ENCODE data around the gene CFAP141. TPM values are rescaled to one million over a fixed set of nuclear protein-coding genes. Genes with fewer than 3 reads are reported as not detected.

Gene CFAP141
- polyA plus RNA-seq, 2 of the 4 experiments (the other 2 are of a cell fraction) = not detected

DNA sequence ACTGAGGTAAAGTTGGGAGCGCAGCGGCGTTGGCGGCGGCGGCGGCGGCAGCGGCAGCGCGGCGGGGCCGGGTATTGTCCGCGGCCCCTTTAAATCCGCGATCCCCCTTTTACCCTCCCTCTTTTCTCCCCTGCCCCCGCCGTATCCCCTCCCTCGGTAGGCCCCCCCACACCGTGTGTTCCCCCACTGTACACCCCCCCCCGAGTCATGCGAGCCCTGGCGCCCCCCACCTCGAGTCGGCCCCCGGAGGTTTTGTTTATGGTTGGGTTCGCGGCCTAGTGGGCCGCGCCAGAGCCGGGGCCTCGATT lies 14.8 kb upstream of the CFAP141 start (continued):
- TF ChIP-seq, protein P1, sequence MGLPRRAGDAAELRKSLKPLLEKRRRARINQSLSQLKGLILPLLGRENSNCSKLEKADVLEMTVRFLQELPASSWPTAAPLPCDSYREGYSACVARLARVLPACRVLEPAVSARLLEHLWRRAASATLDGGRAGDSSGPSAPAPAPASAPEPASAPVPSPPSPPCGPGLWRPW (IDR thresholded peaks at IDR 0.05) = no peak
- TF ChIP-seq HOXB13 (CRISPR knock-in tag; IDR thresholded peaks at IDR 0.05; ENCODE audit: low read depth) (no peak), RNF2 (IDR thresholded peaks at IDR 0.05; ENCODE audit: borderline replicate concordance, low read depth) (no peak), SREBF2 (IDR thresholded peaks at IDR 0.05) (no peak), JUN (IDR thresholded peaks at IDR 0.05) (peak in 1 of 2 experiments; percentile 56; a peak in 3 of 5 replicates), HEYL (CRISPR knock-in tag; IDR thresholded peaks at IDR 0.05) (no peak), MYC (IDR thresholded peaks at IDR 0.05; ENCODE audit: borderline replicate concordance, low read length) (no peak; the same call in 1 of the 2 replicates), HOXB5 (CRISPR knock-in tag; IDR thresholded peaks at IDR 0.05) (no peak), EP300 (IDR thresholded peaks at IDR 0.05) (no peak), HDAC2 (IDR thresholded peaks at IDR 0.05) (no peak), NFE2L2 (conservative IDR thresholded peaks at IDR 0.05; ENCODE audit: low read length) (no peak), SMC3 (IDR thresholded peaks at IDR 0.05) (no peak), CBX2 (IDR thresholded peaks at IDR 0.05; ENCODE audit: borderline replicate concordance, low read depth) (no peak)
- TF ChIP-seq, protein P2, sequence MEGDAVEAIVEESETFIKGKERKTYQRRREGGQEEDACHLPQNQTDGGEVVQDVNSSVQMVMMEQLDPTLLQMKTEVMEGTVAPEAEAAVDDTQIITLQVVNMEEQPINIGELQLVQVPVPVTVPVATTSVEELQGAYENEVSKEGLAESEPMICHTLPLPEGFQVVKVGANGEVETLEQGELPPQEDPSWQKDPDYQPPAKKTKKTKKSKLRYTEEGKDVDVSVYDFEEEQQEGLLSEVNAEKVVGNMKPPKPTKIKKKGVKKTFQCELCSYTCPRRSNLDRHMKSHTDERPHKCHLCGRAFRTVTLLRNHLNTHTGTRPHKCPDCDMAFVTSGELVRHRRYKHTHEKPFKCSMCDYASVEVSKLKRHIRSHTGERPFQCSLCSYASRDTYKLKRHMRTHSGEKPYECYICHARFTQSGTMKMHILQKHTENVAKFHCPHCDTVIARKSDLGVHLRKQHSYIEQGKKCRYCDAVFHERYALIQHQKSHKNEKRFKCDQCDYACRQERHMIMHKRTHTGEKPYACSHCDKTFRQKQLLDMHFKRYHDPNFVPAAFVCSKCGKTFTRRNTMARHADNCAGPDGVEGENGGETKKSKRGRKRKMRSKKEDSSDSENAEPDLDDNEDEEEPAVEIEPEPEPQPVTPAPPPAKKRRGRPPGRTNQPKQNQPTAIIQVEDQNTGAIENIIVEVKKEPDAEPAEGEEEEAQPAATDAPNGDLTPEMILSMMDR (IDR thresholded peaks at IDR 0.05) = no peak
- TF ChIP-seq, protein P3, sequence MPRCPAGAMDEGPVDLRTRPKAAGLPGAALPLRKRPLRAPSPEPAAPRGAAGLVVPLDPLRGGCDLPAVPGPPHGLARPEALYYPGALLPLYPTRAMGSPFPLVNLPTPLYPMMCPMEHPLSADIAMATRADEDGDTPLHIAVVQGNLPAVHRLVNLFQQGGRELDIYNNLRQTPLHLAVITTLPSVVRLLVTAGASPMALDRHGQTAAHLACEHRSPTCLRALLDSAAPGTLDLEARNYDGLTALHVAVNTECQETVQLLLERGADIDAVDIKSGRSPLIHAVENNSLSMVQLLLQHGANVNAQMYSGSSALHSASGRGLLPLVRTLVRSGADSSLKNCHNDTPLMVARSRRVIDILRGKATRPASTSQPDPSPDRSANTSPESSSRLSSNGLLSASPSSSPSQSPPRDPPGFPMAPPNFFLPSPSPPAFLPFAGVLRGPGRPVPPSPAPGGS (IDR thresholded peaks at IDR 0.05) = 0 out of 3 replicates have a peak, but pooled peaks have one; percentile 16

DNA sequence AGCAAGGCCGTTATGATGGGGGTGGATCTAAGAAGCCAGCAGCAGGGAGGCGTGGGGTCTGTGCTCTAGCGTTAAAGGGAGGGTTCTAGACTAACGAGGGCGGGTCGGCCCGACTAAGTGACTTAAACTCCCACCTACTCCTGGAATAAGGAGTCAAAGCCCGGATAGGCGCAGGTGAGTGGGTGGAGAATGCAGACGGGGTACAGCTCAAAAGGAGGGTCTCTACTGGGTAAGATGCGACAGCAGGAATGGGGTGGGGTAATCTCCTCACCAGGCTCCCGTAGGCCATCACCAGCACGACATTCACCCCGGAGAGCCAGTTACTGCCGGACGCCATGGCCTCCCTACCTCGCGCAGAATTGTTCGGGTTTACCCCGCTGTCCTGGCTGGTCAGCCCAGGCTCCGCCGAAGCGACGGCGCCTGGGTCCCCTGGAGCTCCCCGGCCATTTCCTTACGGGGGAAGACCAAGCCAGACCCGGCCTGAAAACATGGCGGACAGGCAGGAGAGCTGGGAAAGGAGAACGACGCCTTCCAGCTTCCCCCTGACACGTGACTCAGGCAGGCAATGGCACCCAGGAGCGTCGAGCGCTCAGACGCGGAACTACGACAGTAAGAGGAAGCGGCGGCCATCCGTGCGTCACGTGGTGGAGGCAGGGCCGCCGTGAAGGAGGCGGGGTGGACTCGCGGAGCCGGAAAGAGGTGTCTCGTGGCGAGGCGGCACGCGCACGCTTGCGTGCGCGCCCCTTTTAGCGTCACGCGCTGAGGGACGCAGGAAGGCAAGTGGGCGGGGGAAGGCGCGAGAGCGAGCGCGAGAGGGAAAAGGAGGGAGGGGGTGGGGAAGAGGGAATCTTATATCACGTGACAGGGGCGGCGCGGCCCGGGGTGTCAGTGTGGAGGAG lies 14.2 kb upstream of the CFAP141 start, which contains the start of gene UBAP2L:
Gene UBAP2L (plus strand): TSS at position 885 of the 899 bp plus-strand sequence. CDS start 4,169 bp downstream, outside the sequence.
- Histone ChIP-seq H3K4me3 (peak within 1 kb of the TSS; percentile 98), H3K4me1 (peaks cover 45% of the 10 kb centered on the region), H3K4me2 (peak within 1 kb of the TSS; percentile 80), H3K9me3 (no peaks in the 10 kb centered on the region), H3K27ac (peak within 1 kb of the TSS; percentile 99 to 100)
- CTCF ChIA-PET = interaction anchor here (0.8 to 1.5 kb wide), 4 partner anchors 10 to 115 kb away, joined by 3 to 5 read pairs (median 4); no protein-coding TSS in a partner anchor
- DNase-seq (ENCODE audit: low read depth in 1 of 2, low spot score in 1 of 2) (peak; percentile 92 to 100), ATAC-seq (peak; percentile 92 to 95), FAIRE-seq (peak; percentile 88)
- WGBS (ENCODE audit: missing lambda C conversion rate) = under 1% methylated on average over 53 of the region's 73 CpGs
- POLR2A ChIA-PET = interaction anchor here (0.6 to 2.6 kb wide), 8 partner anchors 10 to 253 kb away, joined by 3 to 19 read pairs (median 4); partner anchors contain the start of genes RPS27 and TPM3
- peak; percentile 90 for TF ChIP-seq NPAS2 (CRISPR knock-in tag; IDR thresholded peaks at IDR 0.05; ENCODE audit: borderline replicate concordance)
- TF ChIP-seq FOXS1 (CRISPR knock-in tag; IDR thresholded peaks at IDR 0.05) = no peak
- TF ChIP-seq CHD2 (IDR thresholded peaks at IDR 0.05; ENCODE audit: low read length, partially characterized antibody) = peak; percentile 10
- no peak for TF ChIP-seq HOXB5 (CRISPR knock-in tag; IDR thresholded peaks at IDR 0.05)
- TF ChIP-seq, protein P4, sequence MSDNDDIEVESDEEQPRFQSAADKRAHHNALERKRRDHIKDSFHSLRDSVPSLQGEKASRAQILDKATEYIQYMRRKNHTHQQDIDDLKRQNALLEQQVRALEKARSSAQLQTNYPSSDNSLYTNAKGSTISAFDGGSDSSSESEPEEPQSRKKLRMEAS (IDR thresholded peaks at IDR 0.05) = peak; percentile 98
- TF ChIP-seq SMC3 (IDR thresholded peaks at IDR 0.05) = no peak
- TF ChIP-seq JUNB (IDR thresholded peaks at IDR 0.05) = no peak
- no peak for TF ChIP-seq CEBPB (IDR thresholded peaks at IDR 0.05)
- 0 out of 2 replicates have a peak, but pooled peaks have one; percentile 3 for TF ChIP-seq MAZ (IDR thresholded peaks at IDR 0.05; ENCODE audit: borderline replicate concordance, low read depth, low read length)
- no peak for TF ChIP-seq KDM1A (IDR thresholded peaks at IDR 0.05; ENCODE audit: low read depth)
- TF ChIP-seq EHF (CRISPR knock-in tag; IDR thresholded peaks at IDR 0.05) = peak; percentile 75; the same call in 1 of the 2 replicates
- no peak for TF ChIP-seq RAD21 (conservative IDR thresholded peaks at IDR 0.05 in 1 of 2, IDR thresholded peaks at IDR 0.05 in 1 of 2)
- no peak for TF ChIP-seq NFE2L2 (conservative IDR thresholded peaks at IDR 0.05; ENCODE audit: low read length)
- no peak for TF ChIP-seq FOSB (CRISPR knock-in tag; IDR thresholded peaks at IDR 0.05)
- no peak for TF ChIP-seq NR3C1 (IDR thresholded peaks at IDR 0.05)
- no peak; the same call in none of the 2 replicates for TF ChIP-seq BHLHE40 (IDR thresholded peaks at IDR 0.05; ENCODE audit: low read depth, low read length)
- no peak for TF ChIP-seq HOXB13 (CRISPR knock-in tag; IDR thresholded peaks at IDR 0.05; ENCODE audit: low read depth)
- TF ChIP-seq, protein P5, sequence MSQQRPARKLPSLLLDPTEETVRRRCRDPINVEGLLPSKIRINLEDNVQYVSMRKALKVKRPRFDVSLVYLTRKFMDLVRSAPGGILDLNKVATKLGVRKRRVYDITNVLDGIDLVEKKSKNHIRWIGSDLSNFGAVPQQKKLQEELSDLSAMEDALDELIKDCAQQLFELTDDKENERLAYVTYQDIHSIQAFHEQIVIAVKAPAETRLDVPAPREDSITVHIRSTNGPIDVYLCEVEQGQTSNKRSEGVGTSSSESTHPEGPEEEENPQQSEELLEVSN (IDR thresholded peaks at IDR 0.05; ENCODE audit: borderline replicate concordance, low read depth) = peak; percentile 93
- TF ChIP-seq FOSL2 (IDR thresholded peaks at IDR 0.05) = no peak
- TF ChIP-seq FOSL2 (CRISPR knock-in tag; IDR thresholded peaks at IDR 0.05) = peak; percentile 69
- TF ChIP-seq, protein P1 (IDR thresholded peaks at IDR 0.05) = no peak
- no peak for TF ChIP-seq KDM5A (IDR thresholded peaks at IDR 0.05)
- TF ChIP-seq, protein P6, sequence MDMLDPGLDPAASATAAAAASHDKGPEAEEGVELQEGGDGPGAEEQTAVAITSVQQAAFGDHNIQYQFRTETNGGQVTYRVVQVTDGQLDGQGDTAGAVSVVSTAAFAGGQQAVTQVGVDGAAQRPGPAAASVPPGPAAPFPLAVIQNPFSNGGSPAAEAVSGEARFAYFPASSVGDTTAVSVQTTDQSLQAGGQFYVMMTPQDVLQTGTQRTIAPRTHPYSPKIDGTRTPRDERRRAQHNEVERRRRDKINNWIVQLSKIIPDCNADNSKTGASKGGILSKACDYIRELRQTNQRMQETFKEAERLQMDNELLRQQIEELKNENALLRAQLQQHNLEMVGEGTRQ (IDR thresholded peaks at IDR 0.05) = peak; percentile 100
- TF ChIP-seq CBX8 (IDR thresholded peaks at IDR 0.05) = no peak
- TF ChIP-seq EP300 (IDR thresholded peaks at IDR 0.05) = no peak

All from A549 (cell line).